Ascending aorta (tissue), 2 donors: Measurements from ENCODE around the gene RENBP. TPM values are rescaled to one million over a fixed set of nuclear protein-coding genes. Genes with fewer than 3 reads are reported as not detected.

ENCODE experiments used
- DNase-seq, 2 donors: peaks; one replicate each; pipeline ENCODE4 v3.0.0-alpha.2; 2019; ENCODE audit warnings: low spot score in 2 of 2
- H3K27ac ChIP-seq, 2 donors: fragments of 200-600 bp; sonication (generic); one replicate each; pipeline ENCODE4 v1.5.1; 2016 to 2017; ENCODE audit warnings: mild to moderate bottlenecking in 1 of 2
- H3K27me3 ChIP-seq: fragments of 200-600 bp; sonication (generic); one replicate; pipeline ENCODE4 v1.5.1; 2017
- H3K36me3 ChIP-seq, 2 donors: fragments of 200-600 bp; sonication (generic); one replicate each; pipeline ENCODE4 v1.5.1; 2016
- H3K4me1 ChIP-seq, 2 donors: fragments of 200-600 bp; sonication (generic); one replicate each; pipeline ENCODE4 v1.5.1; 2016 to 2017; ENCODE audit warnings: mild to moderate bottlenecking in 1 of 2
- H3K4me3 ChIP-seq, 2 donors: fragments of 200-600 bp; sonication (generic); one replicate each; pipeline ENCODE4 v1.5.1; 2016 to 2017; ENCODE audit warnings: mild to moderate bottlenecking in 1 of 2
- H3K9me3 ChIP-seq, 2 donors: fragments of 200-600 bp; sonication (generic); one replicate each; pipeline ENCODE4 v1.5.1; 2016
- CTCF ChIP-seq, 3 experiments: fragments of 200-600 bp in 2 of 3; fragments of 450-650 bp in 1 of 3; sonication (generic) in 2 of 3; IDR thresholded peaks; one replicate each; pipeline ENCODE4 v1.5.1; 2016 to 2019; ENCODE audit warnings: antibody characterized with exemption in 3 of 3, mild to moderate bottlenecking in 1 of 3, moderate library complexity in 1 of 3
- intact Hi-C: fragments of 100-400 bp; cut with DNase I; formaldehyde crosslinking; loops from one replicate; pipeline ENCODE4 v1.15.1; 2023
- total RNA-seq: library from RNA; depleted of rRNA; stranded (reverse); fragments of >200 nt; gene quantifications from one replicate; pipeline ENCODE4 v1.1.0, GENCODE V29; 2016

Gene RENBP
- total RNA-seq, 1 donor from 2014 or later = 15.5 TPM

DNA sequence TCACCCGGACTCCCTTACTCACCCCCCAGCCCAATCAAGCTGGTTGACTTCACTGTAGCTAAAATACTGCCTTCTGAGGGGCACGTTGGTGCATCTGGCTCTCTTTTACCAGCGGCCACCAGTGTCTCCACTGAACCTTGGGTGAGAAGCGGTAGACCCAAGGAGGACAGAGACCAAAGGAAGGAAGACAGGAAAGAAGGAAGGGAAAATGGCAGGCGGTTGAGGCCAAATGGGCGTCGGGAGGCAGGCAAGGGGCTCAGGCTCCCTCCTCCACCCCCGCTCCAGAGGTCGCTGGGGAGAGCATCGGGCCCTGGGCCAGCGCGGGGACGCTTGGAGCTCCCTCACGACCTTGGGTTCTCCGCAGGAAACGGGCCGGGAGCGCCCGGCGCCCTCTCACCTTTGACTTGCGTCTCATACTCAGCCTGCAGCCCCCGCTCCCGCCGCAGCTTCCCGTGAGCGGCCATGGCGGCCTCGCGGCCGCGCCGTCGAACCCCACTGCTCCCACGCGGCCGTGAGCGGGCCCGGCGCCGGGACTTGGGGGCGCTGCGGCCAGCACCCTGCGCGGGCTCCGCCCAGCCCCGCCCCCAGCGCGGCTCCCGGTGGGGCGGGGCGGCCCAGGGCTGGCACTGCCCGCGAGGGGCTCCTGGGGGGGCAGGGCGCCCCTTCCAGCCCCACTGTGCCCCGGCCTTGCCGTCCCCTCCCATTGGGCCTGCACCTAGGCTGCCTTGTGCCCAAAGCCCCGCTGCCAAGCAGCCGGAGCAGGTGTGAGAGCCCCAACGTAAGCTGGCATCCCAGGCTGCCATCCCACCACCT is 18.5 kb downstream of the RENBP start, which contains the start of gene ARHGAP4:
TSS of gene ARHGAP4 (minus strand) at position 526 of the 813 bp plus-strand sequence. CDS start at position 464, 62 bp downstream.
- no peaks in the 10 kb centered on the region for H3K9me3 ChIP-seq
- H3K27me3 ChIP-seq = no peaks in the 10 kb centered on the region
- H3K36me3 ChIP-seq = peaks cover 7 to 12% of the 10 kb centered on the region in 2 donors
- peak within 1 kb of the TSS; percentile 92 to 97 for H3K27ac ChIP-seq
- intact Hi-C loops = no loop called here
- no peak for TF ChIP-seq CTCF (IDR thresholded peaks at IDR 0.05)
- DNase-seq = no peak
- peaks cover 8 to 11% of the 10 kb centered on the region in 2 donors for H3K4me1 ChIP-seq
- H3K4me3 ChIP-seq = peak within 1 kb of the TSS; percentile 66 to 76

DNA sequence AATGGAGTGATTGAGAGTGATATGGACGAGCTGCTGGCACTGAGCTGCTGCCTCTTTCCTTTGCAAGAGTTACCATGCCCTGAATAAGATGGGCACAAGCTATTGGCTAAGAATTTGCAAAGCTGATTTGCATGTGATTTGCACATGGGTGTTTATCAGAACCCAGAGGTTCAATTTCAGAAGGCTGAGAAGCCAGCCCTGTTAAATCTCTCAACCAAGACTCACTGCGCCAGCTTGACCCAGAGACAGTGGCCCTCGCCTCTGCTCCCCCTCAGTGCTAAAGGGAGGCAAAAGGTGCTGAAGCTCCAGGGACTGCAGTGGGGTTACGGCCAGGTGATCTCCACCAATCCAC is 19.1 kb downstream of the RENBP start:
- Histone ChIP-seq H3K27ac (no peak overlapping the region), H3K36me3 (peaks cover 1 to 7% of the 10 kb centered on the region in 2 donors), H3K4me1 (peaks cover 8 to 11% of the 10 kb centered on the region in 2 donors), H3K9me3 (no peaks in the 10 kb centered on the region), H3K27me3 (no peaks in the 10 kb centered on the region), H3K4me3 (peak overlapping the region in 1 of 2 donors; percentile 76)
- no peak for DNase-seq
- intact Hi-C loops = no loop called here
- TF ChIP-seq CTCF (IDR thresholded peaks at IDR 0.05) = no peak

DNA sequence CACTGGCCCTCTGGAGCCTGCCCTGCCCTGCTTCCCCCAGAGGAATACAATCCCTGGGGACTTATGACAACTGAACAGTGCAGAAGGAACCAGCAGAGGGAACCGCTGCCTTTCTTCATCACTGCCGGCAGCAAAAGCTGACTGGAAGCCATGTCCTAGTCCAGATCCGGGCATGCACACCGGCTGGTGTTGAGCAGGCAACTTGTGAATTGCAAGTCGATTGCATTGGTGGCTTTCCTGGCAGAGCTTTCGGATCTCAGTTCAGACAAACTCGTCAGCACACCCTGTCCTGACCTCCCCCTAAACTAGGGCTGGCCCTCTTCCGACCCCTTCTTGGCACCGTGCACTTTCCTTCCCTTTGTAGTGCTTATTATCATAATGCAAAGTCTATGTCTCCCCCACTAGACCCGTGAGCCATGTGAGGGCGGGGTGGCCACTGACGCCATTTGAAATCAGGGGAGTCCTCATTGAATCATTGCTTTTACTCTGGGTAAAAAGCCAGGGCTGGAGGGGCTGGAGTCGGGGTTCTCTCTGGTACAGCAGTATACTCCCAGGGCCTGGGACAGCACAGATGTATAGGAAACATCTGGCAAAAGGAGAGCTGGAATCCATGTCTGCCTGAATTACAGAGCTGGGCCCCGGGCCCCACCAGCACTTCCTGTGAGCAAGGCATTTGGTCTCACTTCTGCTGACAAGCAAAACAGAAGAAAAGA is 20.1 kb downstream of the RENBP start:
- Histone ChIP-seq H3K27ac (no peak overlapping the region), H3K4me1 (peaks cover 8 to 11% of the 10 kb centered on the region in 2 donors), H3K4me3 (peak overlapping the region in 1 of 2 donors; percentile 1), H3K36me3 (no peaks in the 10 kb centered on the region), H3K27me3 (no peaks in the 10 kb centered on the region), H3K9me3 (no peaks in the 10 kb centered on the region)
- no peak for DNase-seq
- intact Hi-C loops = no loop called here
- TF ChIP-seq CTCF (IDR thresholded peaks at IDR 0.05) = peak in 2 of 3 experiments; percentile 3 to 18

DNA sequence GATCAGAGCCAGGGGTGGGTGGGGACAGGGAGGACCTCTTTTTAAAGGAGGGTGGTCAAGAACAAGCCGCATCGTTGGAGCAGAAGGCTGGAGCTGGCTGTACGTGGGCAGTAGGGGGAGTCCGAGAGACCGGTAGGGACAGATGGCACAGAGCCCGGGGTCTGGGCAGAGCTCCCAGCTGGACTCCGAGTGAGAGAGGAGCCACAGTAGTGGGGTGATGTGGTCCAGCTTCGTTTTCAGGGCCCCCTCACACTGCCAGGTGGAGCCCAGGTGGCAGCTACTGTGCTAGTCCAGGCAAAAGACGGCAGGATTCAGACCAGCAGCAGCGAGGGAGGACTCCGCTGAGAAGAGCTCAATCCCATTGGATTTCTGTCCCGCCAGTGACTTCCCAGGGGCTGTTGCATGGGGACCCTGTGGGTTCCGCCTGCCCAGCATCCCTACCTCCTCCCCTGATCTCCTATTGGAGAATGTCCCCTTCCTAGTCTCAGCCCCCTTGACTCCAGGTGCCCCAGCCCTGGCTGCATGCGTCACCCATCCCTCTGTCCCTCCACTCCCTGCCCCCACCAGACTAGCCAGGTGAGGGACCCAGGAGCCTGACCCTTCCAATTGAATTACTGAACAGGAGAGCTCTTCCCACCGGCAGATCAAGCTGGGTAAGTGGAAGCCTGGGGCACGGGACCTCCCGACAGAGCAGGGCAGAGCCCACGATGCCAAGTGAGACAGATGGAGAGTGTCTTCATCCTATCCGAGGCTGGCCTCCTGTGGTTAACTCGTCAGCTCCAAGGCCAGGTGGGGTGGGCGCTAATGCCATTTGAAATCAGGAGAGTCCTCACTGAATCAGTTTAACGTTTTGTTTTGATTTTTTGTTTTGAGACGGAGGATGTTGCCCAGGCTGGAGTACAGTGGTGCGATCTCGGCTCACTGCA is 21.2 kb downstream of the RENBP start:
- intact Hi-C loops = loop anchor here (1.0 to 2.0 kb wide), 2 partner anchors 24 to 30 kb away; no protein-coding TSS in a partner anchor
- peak in 2 of 3 experiments; percentile 57 to 65 for TF ChIP-seq CTCF (IDR thresholded peaks at IDR 0.05)
- no peaks in the 10 kb centered on the region for H3K36me3 ChIP-seq
- no peak overlapping the region for H3K4me3 ChIP-seq
- DNase-seq = peak; percentile 37 to 87
- H3K27me3 ChIP-seq = no peaks in the 10 kb centered on the region
- no peaks in the 10 kb centered on the region for H3K9me3 ChIP-seq
- H3K27ac ChIP-seq = no peak overlapping the region
- H3K4me1 ChIP-seq = peaks cover 8 to 9% of the 10 kb centered on the region in 2 donors
